Measurements from ENCODE around the gene FBXO30. TPM values are rescaled to one million over a fixed set of nuclear protein-coding genes. Genes with fewer than 3 reads are reported as not detected.

The FBXO30 gene
- total RNA-seq, 4 donors from 2014 or later, result 4.0 to 7.1 (median 4.8) TPM

- 88 to 96% methylated on average over 1 of the region's 1 CpG for WGBS, 2 donors
- DNase-seq (ENCODE audit: low spot score in 2 of 2), result no peak
- TF ChIP-seq CTCF (IDR thresholded peaks at IDR 0.05) (no peak), POLR2A (IDR thresholded peaks at IDR 0.05) (no peak)
- no peak overlapping the region for H3K4me3 ChIP-seq (ENCODE audit: low read depth, poor library complexity, severe bottlenecking)
- intact Hi-C loops (cut with DNase I; ENCODE audit: low total_unique reads), result loop anchor here (10.0 kb wide), 1 partner anchor 59 kb away; no protein-coding TSS in a partner anchor
These were observed 68.7 kb downstream of the FBXO30 start for GRCh38 chr6:145745861-145746260.

DNA sequence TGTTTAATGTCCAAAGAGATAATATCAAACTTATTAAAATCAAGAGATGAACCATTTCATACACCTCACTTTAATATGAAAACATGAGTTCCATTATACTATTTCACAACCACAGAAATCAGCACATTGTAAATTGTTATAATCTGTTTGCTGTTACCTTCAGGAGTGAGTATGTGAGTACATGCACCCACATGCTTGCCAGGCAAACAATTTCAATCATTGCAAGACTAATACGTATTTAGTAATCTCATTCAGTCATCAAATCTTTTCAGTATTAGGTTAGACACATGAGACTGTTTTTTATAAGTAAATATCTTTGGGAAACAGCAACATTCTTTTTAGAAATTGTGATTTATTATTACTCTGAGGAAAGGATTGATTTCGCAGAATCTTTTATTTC is 70.0 kb downstream of the FBXO30 start:
- WGBS, 2 donors, result 58 to 60% methylated on average over 2 of the region's 2 CpGs
- H3K4me3 ChIP-seq (ENCODE audit: low read depth, poor library complexity, severe bottlenecking), result no peak overlapping the region
- no peak for TF ChIP-seq POLR2A (IDR thresholded peaks at IDR 0.05)
- no peak for TF ChIP-seq CTCF (IDR thresholded peaks at IDR 0.05)
- no peak for DNase-seq (ENCODE audit: low spot score in 2 of 2)
- intact Hi-C loops (cut with DNase I; ENCODE audit: low total_unique reads), result loop anchor here (10.0 kb wide), 1 partner anchor 60 kb away; no protein-coding TSS in a partner anchor

Other genes starting within 250 kb of the FBXO30 start
- gene EPM2A, start 79.3 kb downstream of the FBXO30 start, total RNA-seq, result 10 to 100 TPM in 1 of 4 donors, 1 to 10 TPM in 3; 1.5 to 15.0 (median 7.1) TPM
- gene SHPRH, start 149.6 kb upstream of the FBXO30 start, total RNA-seq, result 10 to 100 TPM; 22.5 to 30.3 (median 25.8) TPM
- under 1 TPM in 1 of 4 donors, not detected in 3; 0.10 TPM for gene GRM1, start 214.3 kb upstream of the FBXO30 start, total RNA-seq

Measured in lower leg skin (tissue), 4 donors.